Neutrophil (primary cell): ENCODE measurements around the gene ITGA6.

Experiments
- H3K27ac ChIP-seq: fragments of 200-600 bp; sonication (generic); 2 replicates; pipeline ENCODE4 v1.5.1; 2016; ENCODE audit warnings: mild to moderate bottlenecking, moderate library complexity
- H3K27me3 ChIP-seq: fragments of 200-600 bp; sonication (generic); 2 replicates; pipeline ENCODE4 v1.6.0; 2016; ENCODE audit warnings: mild to moderate bottlenecking
- H3K36me3 ChIP-seq: fragments of 200-600 bp; sonication (generic); 2 replicates; pipeline ENCODE4 v1.5.1; 2017
- H3K4me1 ChIP-seq, 2 experiments: fragments of 200-600 bp in 1 of 2; sonication (generic) in 1 of 2; 1 replicate in 1 of 2; 2 replicates in 1 of 2; pipeline versions ENCODE4 v1.5.1 to v1.6.1; 2013 to 2016; ENCODE audit warnings: low read depth in 1 of 2, low read length in 1 of 2, mild to moderate bottlenecking in 1 of 2, moderate library complexity in 1 of 2; ENCODE audit not compliant: control insufficient read depth in 1 of 2, insufficient read depth in 1 of 2
- H3K4me3 ChIP-seq, 2 experiments: fragments of 200-600 bp in 1 of 2; sonication (generic) in 1 of 2; 1 replicate in 1 of 2; 2 replicates in 1 of 2; pipeline ENCODE4 v1.5.1; 2013 to 2016; ENCODE audit warnings: low read depth in 1 of 2, low read length in 1 of 2, mild to moderate bottlenecking in 1 of 2, moderate library complexity in 1 of 2
- H3K9me3 ChIP-seq: fragments of 200-600 bp; sonication (generic); 2 replicates; pipeline ENCODE4 v1.5.1; 2016
- TF ChIP-seq, protein P1 (sequence below): fragments of 200-600 bp; sonication (generic); IDR thresholded peaks from 2 replicates; pipeline ENCODE4 v1.5.1; 2016; ENCODE audit warnings: antibody characterized with exemption

ITGA6 gene

DNA sequence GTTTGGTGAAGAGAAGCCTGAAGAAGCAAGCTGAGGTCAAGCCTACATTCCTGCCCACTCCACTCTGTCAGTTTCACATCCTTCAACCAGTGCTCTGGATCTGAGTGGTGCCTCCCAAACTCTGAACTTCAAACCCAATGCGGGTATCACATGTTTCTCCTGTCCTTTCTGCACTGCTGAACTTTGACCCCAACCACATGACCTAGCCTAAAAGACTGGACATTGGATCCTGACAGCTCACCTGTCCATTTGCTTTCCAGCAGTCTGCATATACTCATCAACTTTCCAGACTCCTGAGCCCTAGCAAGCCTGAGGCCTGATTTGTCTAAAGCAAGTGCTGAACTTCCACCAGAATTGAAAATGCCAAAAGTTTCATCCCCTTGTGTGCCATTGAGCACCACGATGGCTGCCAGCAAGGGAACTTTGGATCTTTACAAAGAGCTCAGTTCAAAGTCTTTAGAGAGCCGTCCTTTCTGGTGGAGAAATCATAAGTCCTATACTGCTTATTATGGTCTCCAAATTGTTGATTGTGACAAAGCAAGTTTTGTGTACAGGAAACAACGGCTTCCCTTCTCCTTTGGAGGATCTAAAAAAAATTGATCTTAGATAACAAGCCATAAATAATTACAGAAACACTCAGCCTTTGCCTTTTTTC is 37.6 kb upstream of the ITGA6 start:
- H3K27me3 ChIP-seq, result no peaks in the 10 kb centered on the region
- H3K36me3 ChIP-seq, result no peaks in the 10 kb centered on the region
- TF ChIP-seq, protein P1, sequence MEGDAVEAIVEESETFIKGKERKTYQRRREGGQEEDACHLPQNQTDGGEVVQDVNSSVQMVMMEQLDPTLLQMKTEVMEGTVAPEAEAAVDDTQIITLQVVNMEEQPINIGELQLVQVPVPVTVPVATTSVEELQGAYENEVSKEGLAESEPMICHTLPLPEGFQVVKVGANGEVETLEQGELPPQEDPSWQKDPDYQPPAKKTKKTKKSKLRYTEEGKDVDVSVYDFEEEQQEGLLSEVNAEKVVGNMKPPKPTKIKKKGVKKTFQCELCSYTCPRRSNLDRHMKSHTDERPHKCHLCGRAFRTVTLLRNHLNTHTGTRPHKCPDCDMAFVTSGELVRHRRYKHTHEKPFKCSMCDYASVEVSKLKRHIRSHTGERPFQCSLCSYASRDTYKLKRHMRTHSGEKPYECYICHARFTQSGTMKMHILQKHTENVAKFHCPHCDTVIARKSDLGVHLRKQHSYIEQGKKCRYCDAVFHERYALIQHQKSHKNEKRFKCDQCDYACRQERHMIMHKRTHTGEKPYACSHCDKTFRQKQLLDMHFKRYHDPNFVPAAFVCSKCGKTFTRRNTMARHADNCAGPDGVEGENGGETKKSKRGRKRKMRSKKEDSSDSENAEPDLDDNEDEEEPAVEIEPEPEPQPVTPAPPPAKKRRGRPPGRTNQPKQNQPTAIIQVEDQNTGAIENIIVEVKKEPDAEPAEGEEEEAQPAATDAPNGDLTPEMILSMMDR, result no peak
- no peak overlapping the region for H3K4me3 ChIP-seq
- no peaks in the 10 kb centered on the region for H3K9me3 ChIP-seq
- no peaks in the 10 kb centered on the region for H3K4me1 ChIP-seq
- no peak overlapping the region for H3K27ac ChIP-seq

DNA sequence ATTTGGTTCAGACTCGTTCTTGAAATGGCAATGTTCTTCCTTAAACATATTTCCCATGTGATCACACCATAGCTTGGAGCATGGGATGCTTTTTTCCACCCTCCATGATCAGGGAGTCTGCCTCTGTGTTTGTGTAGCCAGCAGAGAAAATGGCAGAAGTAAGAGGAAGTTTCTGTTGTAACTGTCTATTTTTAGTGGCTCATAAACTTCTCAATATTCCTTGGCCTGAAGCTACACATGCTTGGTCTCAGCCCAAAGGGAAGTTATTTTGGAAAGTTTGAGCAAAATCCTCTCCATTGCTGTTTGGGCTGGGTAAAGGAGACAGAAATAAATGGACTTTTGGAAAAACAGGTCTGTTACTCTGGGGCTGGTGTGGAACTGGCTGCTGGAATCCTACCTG is 33.4 kb upstream of the ITGA6 start:
- H3K9me3 ChIP-seq, result no peaks in the 10 kb centered on the region
- TF ChIP-seq, protein P1, result no peak
- H3K27me3 ChIP-seq, result no peaks in the 10 kb centered on the region
- no peak overlapping the region for H3K27ac ChIP-seq
- no peak overlapping the region for H3K4me3 ChIP-seq
- H3K36me3 ChIP-seq, result no peaks in the 10 kb centered on the region
- H3K4me1 ChIP-seq, result no peaks in the 10 kb centered on the region

DNA sequence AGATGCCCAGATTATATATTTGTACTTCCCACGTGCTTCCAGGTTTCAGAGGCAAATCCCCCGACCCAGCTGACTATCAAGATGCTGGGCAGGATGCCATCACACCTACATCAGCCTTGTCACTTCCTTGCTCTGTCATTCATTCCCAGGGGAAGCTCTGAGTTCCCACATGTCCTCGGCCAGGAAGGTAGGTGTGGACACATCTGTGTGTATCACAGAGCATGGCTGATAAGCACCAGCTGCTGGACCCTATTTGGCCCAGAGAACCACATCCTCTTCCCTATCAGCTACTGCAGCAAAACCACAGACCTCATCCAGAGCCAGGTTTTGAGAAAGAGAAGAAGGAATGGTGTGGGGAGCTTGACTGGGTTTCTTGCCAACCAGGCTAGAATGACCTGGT is 31.9 kb upstream of the ITGA6 start:
- TF ChIP-seq, protein P1, result no peak
- Histone ChIP-seq H3K27me3 (no peaks in the 10 kb centered on the region), H3K36me3 (no peaks in the 10 kb centered on the region), H3K4me3 (no peak overlapping the region), H3K4me1 (no peaks in the 10 kb centered on the region), H3K9me3 (no peaks in the 10 kb centered on the region), H3K27ac (no peak overlapping the region)

DNA sequence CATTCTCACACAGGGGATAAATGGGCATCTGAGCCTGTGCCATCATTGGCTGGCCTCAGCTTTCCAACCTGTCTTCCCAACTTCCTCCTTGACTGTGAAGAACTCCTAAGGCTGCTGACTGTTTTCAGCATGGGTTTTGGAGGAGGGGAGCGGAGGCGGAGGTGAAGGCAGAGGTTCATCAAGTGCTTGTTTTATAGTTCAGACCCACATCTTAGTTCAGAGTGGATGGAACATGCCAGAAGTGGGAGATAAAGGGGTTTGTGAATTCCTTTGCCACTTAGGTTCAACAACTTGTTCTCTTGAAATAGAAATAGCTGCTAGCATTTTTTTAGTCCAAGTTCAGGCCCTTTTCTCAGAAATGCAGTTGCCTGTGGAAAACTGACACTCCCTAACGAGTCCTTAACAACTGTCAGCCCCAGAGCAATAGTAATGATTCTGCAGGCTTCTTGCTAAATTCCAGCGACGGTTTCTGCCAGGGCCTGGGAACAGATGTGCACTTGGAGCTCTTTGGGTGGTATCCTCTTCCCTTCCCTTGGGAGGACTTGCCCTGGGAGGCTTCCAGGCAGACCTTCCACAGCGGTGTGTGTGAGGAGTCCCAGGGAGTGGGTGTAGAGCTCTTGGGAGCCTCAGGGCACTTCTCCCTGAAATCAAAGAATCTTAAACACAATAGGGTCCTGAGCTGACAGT is 30.1 kb upstream of the ITGA6 start:
- H3K4me1 ChIP-seq, result no peaks in the 10 kb centered on the region
- no peaks in the 10 kb centered on the region for H3K27me3 ChIP-seq
- TF ChIP-seq, protein P1, result no peak
- no peaks in the 10 kb centered on the region for H3K36me3 ChIP-seq
- H3K27ac ChIP-seq, result no peak overlapping the region
- H3K9me3 ChIP-seq, result no peaks in the 10 kb centered on the region
- no peak overlapping the region for H3K4me3 ChIP-seq

DNA sequence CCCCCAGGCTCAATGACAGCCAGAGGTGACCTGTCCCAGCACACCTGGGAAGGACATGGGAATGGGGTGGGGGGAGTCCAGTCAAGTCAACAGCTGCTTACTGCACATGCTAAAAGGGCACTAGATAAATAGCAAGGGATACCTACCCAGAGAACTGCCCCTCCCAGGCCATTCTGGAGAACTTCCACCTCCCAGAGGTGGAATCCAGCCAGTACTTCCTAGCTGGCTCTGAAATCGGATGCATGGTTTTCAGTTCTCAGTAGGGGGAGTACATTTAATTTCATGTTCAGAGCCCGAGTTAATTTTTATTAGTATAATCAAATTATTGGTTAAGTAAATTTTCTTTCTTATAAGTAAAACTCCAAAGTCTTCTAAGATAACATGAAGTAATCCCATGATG is 28.9 kb upstream of the ITGA6 start:
- Histone ChIP-seq H3K4me3 (no peak overlapping the region), H3K27ac (no peak overlapping the region), H3K9me3 (no peaks in the 10 kb centered on the region), H3K27me3 (no peaks in the 10 kb centered on the region), H3K4me1 (no peaks in the 10 kb centered on the region), H3K36me3 (no peaks in the 10 kb centered on the region)
- TF ChIP-seq, protein P1, result no peak
